Measurements from ENCODE around the gene BMPR1B.
A peak's percentile ranks its signal among the peaks of the same experiment; 100 is the strongest.
"Not testable (repeated sequence)": the region's sequence is repeated elsewhere in the genome, so short reads cannot be mapped to it uniquely, and the experiment has no call there.

The BMPR1B gene

GRCh38 chr4:95049551-95050233 is 291.9 kb downstream of the BMPR1B start:
- DNase-seq = no peak

DNA sequence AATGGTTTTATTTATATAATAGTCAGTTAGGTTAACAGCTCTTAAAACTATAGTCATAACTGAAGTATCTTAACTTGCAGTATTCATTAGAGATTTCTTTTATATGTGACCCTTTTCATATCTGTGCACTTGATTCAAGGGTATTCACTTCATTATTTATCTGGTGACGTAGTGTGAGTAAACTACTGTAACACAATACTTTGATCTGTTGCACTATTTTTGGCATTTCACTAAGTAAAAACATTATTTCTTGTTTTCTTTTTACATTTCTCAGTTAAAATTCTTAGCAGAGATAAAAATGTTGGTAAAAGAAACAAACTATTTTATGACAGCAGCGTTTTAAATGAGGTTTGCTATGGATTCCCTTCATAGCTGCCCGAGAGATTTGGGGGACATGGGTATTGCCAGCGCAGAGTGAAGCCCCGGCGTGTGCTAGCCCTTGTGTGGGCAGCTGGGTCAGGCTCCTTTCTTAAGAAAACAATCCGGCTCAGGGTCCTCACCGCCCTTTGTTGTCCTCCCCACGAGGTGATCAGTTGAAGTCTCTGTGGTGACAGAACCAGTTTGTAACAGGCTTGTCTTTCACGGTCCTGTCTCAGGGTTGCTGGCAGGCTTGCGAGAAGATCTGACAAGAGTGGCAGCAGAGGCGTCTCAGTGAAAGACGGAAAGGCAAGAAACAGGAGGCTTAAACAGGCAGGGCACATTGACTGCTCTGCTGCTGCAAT is 293.4 kb downstream of the BMPR1B start:
- no peak for DNase-seq

DNA sequence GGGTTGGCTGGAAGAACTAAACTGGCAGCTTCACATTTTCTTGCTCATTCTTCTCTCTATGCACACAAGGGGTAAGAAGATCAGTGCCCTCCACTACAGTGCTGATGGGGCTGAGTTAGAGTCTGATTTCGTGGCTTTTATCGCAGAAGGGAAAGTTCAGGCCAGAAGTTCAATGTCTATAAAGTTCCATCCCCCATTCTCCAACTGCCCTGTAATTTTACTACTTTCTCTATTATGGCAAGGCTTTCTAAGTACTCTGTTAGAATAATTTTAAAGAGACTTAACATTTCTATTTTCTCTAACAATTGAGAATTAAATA is 293.9 kb downstream of the BMPR1B start:
- DNase-seq = no peak

DNA sequence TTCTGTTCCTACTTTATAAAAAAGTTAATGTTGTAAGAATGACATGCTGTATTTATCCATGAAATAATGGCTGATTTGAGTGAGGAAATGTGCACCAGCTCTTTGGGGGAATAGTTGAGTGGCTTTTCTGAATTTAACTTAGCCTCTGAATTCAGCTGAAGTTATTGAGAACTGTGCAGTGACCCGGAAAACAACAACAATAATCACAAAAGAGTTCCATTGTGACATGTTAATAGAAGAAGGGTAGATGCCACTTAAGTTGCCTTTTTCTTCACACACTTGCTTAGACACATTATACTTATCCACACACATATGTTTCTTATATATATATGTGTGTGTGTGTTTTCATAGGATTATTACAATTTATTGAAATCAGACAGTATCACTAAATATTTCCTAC is 301.2 kb downstream of the BMPR1B start:
- DNase-seq = no peak

DNA sequence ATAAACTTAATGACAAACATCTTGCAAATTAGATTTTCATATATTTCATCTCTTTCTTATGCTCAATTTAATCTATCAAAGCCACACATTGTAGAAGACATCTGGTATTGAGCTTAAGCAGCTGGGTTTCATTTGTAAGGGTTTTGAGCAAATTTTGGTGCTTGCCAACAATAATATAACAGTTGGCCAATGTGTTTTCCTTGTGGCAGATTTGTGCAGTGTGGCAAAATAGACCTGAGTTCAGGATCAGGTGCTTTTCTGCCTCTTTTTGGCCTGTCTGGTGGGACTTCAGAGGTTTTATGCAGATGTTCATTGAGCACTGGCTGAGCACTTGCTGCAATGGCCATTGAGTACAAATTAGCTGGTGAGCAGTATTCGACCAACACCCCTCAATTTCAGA is 301.9 kb downstream of the BMPR1B start:
- DNase-seq = no peak

DNA sequence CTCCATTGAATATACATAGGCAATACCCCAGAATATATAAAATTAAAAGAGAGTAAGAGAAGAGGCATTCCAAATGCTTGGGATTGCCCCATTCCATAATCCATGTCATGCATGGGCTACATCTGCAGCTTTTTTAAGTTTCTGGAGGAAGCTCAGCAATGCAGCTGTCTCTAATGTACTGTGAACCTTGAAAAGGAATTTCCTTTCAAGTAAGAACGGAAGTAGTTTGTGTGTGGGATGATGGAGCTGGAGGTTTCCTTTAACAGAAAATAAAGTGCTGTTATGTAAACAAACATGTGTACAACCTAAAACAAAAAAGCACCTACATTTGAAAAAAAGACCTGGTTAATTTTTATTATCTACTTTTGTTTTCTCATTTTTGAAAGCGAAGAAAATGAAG is 303.5 kb downstream of the BMPR1B start:
- DNase-seq = no peak

GRCh38 chr4:95061801-95062200 is 304.0 kb downstream of the BMPR1B start:
- not testable (repeated sequence) for DNase-seq

GRCh38 chr4:95066050-95066449 is 308.3 kb downstream of the BMPR1B start:
- no peak for DNase-seq

DNA sequence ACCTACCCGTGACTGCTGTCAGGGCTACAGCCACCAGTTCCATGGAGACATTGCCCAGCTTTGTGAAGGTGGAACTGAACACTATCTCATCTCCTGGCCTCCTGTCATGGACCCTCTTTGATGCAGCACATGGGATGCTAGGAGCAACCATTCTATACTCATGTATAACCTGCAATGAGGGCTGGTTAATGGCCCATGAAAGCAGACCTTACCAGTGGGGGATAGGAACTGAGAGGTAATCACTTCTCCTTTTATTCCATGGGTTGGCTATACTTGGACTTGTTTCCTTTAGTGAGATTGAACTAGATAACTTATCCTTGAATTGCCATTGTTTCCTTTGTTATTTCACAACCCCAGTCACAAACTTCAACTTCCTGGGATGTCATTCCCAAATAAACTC is 310.6 kb downstream of the BMPR1B start:
- no peak for DNase-seq

DNA sequence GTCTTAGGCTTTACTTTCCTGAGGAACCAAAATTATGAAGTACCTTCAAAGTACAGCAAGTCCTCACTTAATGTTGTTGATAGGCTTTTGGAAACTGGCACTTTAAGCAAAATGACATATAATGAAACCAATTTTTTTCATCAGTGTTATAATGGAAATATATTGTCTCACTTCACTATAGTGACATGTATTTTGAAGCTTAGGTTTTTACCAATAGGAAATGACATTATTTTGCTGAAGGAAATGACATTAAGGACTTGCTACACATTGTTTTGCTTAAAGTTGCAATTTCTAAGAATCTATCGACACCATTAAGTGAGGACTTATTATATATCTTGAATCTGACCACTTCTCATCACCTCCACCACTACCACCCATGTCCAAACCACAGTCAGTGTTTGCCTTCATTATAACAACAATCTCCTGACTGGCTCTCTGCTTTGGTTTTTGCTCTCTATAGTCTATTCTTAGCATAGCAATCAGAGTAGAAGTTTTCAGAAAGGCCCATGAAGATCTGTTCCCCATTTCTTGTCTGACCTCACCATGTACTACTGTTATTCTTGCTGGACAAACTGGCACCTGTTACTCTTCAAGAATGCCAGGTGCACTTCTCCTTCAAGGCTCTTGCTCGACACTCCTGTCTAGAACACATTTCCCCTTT is 311.2 kb downstream of the BMPR1B start:
- no peak for DNase-seq

DNA sequence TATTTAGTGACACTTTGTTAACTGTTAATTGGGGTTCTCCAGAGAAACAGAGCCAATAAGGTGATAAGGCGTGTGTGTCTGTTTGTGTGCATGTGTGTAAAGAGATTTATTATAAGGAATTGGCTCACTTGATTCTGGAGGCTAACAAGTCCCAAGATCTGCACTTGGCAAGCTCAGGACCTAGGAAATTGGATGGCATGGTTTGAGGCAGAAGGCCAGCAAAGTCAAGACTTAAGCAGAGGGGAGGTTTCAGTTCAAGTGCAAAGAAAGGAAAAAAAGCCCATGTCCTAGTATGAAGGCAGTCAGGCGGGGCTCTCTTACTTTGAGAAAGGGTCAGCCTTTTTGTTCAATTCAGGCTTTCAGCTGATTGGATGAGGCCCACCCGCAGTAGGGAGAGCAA is 314.1 kb downstream of the BMPR1B start:
- no peak for DNase-seq

DNA sequence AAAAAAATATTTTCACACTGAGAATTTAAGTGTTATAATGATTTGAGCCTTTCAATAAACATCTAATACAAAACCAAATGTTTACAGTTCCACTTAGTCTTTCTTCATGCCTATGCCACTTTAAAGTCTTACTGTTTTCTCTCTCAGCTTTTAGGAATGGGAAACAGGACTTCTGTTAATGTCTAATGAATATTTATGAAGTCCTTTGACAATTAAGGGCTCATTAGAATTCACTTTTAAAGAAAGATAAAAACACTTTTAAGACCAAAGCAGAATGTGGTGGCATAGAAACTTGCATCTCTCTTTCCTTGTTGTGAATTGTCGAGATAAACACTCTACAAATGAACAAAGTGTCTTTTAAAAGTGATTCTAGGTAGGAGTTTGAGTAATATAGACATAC is 315.9 kb downstream of the BMPR1B start:
- no peak for DNase-seq

DNA sequence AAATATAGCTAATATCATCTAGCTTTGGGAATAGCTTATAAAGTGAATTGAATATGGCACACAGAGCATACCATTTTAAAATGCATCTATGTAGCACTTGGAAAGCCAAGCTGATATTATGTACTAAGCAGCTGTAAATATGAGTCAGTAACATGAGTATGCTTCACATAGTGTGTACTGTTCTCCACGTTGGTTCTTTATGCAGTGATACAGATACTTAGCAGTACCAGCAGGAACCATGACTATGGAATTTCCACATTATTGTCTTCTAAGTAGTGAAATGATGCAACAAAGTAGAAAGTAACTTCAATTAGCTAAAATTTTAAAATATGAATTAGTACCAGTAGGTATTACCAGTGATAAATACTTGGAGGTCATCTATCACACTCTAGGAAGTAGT is 320.1 kb downstream of the BMPR1B start:
- no peak for DNase-seq

- no peak for DNase-seq
Observed at GRCh38 chr4:95080969-95081368, 323.2 kb downstream of the BMPR1B start.

- DNase-seq = no peak
Observed at GRCh38 chr4:95084584-95084983, 326.8 kb downstream of the BMPR1B start.

DNA sequence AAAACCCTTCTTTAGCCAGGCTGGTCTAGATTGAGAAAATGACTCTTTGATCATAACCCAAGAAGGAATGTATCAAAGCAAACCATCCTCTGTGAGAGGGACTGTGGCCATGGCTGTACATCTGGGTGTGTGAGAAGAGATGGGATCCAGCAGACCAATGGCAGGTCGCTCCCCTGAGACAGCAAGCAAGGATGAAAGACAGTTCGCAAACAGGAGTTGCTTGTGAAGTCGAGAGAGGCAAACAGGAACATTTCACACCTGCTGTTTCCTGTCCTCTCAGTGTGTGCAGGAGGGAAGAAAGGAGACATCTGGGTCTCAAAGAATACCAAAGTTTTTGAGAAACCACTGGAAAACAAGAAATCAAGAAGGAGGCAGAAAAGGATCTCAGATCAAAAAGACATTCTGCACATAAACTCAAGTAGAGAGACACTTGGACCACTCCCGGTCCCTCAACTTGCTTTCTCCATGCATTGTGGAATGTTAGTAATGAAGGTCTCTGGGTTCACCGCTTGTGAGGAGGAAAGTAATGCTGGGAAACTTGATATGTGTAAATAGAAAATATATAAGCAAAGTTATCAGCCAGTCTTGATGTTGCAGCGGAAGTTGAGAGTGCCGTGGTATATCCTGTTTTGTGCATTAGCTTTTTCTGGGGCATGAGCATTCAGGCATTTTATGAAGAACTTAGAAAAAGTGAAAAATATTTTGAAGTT is 327.5 kb downstream of the BMPR1B start:
- no peak for DNase-seq

GRCh38 chr4:95086551-95086950 is 328.8 kb downstream of the BMPR1B start:
- no peak for DNase-seq

GRCh38 chr4:95087657-95088455 is 330.1 kb downstream of the BMPR1B start:
- DNase-seq = no peak

DNA sequence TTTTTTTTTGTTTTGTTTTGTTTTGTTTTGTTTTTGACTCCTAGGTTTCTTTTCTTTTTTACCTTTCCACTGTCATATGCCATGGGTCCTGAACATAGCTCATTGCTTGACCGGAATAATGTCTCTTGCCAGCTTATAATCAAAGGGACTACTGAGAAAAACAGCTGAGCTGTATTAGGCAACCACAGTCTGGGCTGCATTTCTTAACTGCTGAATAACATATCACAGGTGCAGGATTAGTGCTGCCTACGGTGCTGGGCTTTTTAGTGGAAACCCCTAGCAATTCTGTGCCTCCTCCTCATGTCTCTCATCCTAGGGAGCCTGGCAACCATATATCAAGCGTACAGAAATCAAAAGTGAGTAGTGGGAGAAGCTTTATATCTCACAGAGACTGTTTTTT is 333.5 kb downstream of the BMPR1B start:
- DNase-seq = no peak

- peak; percentile 30 for DNase-seq
Observed at GRCh38 chr4:95092766-95093165, 335.0 kb downstream of the BMPR1B start.

DNA sequence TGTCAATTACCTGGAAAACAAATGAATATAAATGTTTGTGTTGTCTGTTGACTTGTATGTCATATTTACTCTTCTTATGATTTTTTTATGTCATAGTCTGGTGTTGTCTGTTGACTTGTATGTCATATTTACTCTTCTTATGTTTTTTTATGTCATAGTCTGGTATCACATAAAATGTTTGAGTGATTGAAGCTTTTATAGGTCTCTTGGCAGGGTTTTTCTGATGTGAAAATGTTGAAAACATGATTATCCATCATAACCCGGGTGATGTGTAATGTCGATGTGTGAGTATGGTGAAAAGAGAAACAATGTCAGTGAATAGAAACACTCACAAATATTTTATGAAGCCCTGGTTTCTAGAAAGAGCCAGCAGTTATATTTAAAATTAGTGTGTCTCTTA is 335.7 kb downstream of the BMPR1B start:
- DNase-seq = no peak

GRCh38 chr4:95093936-95094929 is 336.5 kb downstream of the BMPR1B start:
- DNase-seq = no peak

All from NCI-H2081 treated with DMSO at 0.1 percent for 48 hours (cell line).